ENCODE measurements around the gene VPS11.

- TF ChIP-seq SUZ12 (IDR thresholded peaks at IDR 0.05; ENCODE audit: unreplicated experiment) (no peak), SP1 (IDR thresholded peaks at IDR 0.05; ENCODE audit: low read depth, low read length) (no peak), SRF (IDR thresholded peaks at IDR 0.05; ENCODE audit: low read depth in 2 of 2, low read length in 2 of 2) (no peak)
These were observed 37.6 kb upstream of the VPS11 start for GRCh38 chr11:119030029-119030328.

All from GM12878 (cell line).